WTC11 (cell line): Measurements from ENCODE around the gene NCBP3. TPM values are rescaled to one million over a fixed set of nuclear protein-coding genes. Genes with fewer than 3 reads are reported as not detected.

Source experiments
- ATAC-seq: fragments of 200-7000 bp; cut with Tn5 transposase; 2 replicates; pipeline ENCODE4 v1.10.0; 2021; ENCODE audit warnings: mild to moderate bottlenecking, moderate library complexity
- CTCF ChIA-PET: fragments of 300-600 bp; sonication (Branson Sonifier 250); formaldehyde crosslinking; loops from one replicate; lab custom pipeline; 2021; ENCODE audit warnings: antibody characterized with exemption; lab: Charles Lee
- POLR2A ChIA-PET: fragments of 350-600 bp; sonication (Branson Sonifier 250); formaldehyde crosslinking; loops from one replicate; lab custom pipeline; 2021; ENCODE audit warnings: antibody characterized with exemption; lab: Charles Lee
- DNase-seq: peaks from one replicate; pipeline ENCODE4 v3.0.0; 2021; ENCODE audit warnings: low spot score
- H3K27ac Mint-ChIP-seq: 2 replicates; pipeline ENCODE4 v1.8.0; 2021; ENCODE audit warnings: mixed read lengths
- H3K27me3 Mint-ChIP-seq: 2 replicates; pipeline ENCODE4 v1.8.0; 2021; ENCODE audit warnings: low read depth, mild to moderate bottlenecking, moderate library complexity, mixed read lengths
- H3K36me3 Mint-ChIP-seq: 2 replicates; pipeline ENCODE4 v1.8.0; 2021; ENCODE audit warnings: mixed read lengths
- H3K4me1 Mint-ChIP-seq: 2 replicates; pipeline ENCODE4 v1.8.0; 2022; ENCODE audit warnings: mixed read lengths
- H3K4me3 Mint-ChIP-seq: 2 replicates; pipeline ENCODE4 v1.8.0; 2021; ENCODE audit warnings: mild to moderate bottlenecking, moderate library complexity, mixed read lengths
- H3K9me3 Mint-ChIP-seq: 2 replicates; pipeline ENCODE4 v1.8.0; 2021; ENCODE audit warnings: mixed read lengths
- EMX1 ChIP-seq: fragments of 250-450 bp; sonication (Bioruptor Pico); IDR thresholded peaks from 2 replicates; pipeline ENCODE4 v1.8.0; 2021; ENCODE audit warnings: mild to moderate bottlenecking
- ETV6 ChIP-seq: sonication (generic); formaldehyde crosslinking; IDR thresholded peaks from 2 replicates; pipeline ENCODE4 v1.8.1; 2022; ENCODE audit warnings: mild to moderate bottlenecking, missing genetic modification reagents
- FOXP1 ChIP-seq: sonication (generic); formaldehyde crosslinking; IDR thresholded peaks from 2 replicates; pipeline ENCODE4 v1.8.0; 2022; ENCODE audit warnings: missing genetic modification reagents, mild to moderate bottlenecking, moderate library complexity, borderline replicate concordance
- JUN ChIP-seq: sonication (generic); formaldehyde crosslinking; IDR thresholded peaks from 2 replicates; pipeline ENCODE4 v1.8.0; 2023; ENCODE audit warnings: mild to moderate bottlenecking, missing genetic modification reagents
- NFYB ChIP-seq: sonication (generic); formaldehyde crosslinking; conservative IDR thresholded peaks from 2 replicates; pipeline ENCODE4 v1.8.0; 2022; ENCODE audit warnings: low read depth, missing genetic modification reagents
- OVOL2 ChIP-seq: fragments of 250-450 bp; sonication (Bioruptor Pico); IDR thresholded peaks from 2 replicates; pipeline ENCODE4 v1.9.0; 2021; ENCODE audit warnings: mild to moderate bottlenecking, borderline replicate concordance
- SOX15 ChIP-seq: fragments of 250-450 bp; sonication (Bioruptor Pico); IDR thresholded peaks from 2 replicates; pipeline ENCODE4 v1.9.0; 2021; ENCODE audit warnings: mild to moderate bottlenecking
- SP1 ChIP-seq: sonication (generic); formaldehyde crosslinking; conservative IDR thresholded peaks from 2 replicates; pipeline ENCODE4 v1.8.1; 2022; ENCODE audit warnings: missing genetic modification reagents
- TEAD1 ChIP-seq: sonication (generic); formaldehyde crosslinking; IDR thresholded peaks from 2 replicates; pipeline ENCODE4 v1.8.0; 2022; ENCODE audit warnings: mild to moderate bottlenecking, missing genetic modification reagents
- ZNF263 ChIP-seq: sonication (generic); formaldehyde crosslinking; IDR thresholded peaks from 2 replicates; pipeline ENCODE4 v1.8.1; 2022; ENCODE audit warnings: low read depth, mild to moderate bottlenecking, moderate library complexity, missing genetic modification reagents
- ZNF671 ChIP-seq: fragments of 250-450 bp; sonication (Bioruptor Pico); IDR thresholded peaks from 2 replicates; pipeline ENCODE4 v1.8.0; 2021; ENCODE audit warnings: mild to moderate bottlenecking
- total RNA-seq: library from RNA; stranded (reverse); gene quantifications from 3 replicates; pipeline ENCODE4 v1.2.3, GENCODE V29; 2021
- TF ChIP-seq, protein P1 (sequence below): sonication (generic); formaldehyde crosslinking; IDR thresholded peaks from 2 replicates; pipeline ENCODE4 v1.8.0; 2022; ENCODE audit warnings: mild to moderate bottlenecking, missing genetic modification reagents
- TF ChIP-seq, protein P2 (sequence below): sonication (generic); formaldehyde crosslinking; IDR thresholded peaks from 2 replicates; pipeline ENCODE4 v1.8.1; 2023; ENCODE audit warnings: mild to moderate bottlenecking, missing genetic modification reagents, borderline replicate concordance
- TF ChIP-seq, protein P3 (sequence below): sonication (generic); formaldehyde crosslinking; IDR thresholded peaks from 2 replicates; pipeline ENCODE4 v1.8.0; 2022; ENCODE audit warnings: mild to moderate bottlenecking, missing genetic modification reagents
- TF ChIP-seq, protein P4 (sequence below): sonication (generic); formaldehyde crosslinking; IDR thresholded peaks from 2 replicates; pipeline ENCODE4 v1.8.1; 2023; ENCODE audit warnings: mild to moderate bottlenecking, moderate library complexity, missing genetic modification reagents
- TF ChIP-seq, protein P5 (sequence below): sonication (generic); formaldehyde crosslinking; IDR thresholded peaks from 2 replicates; pipeline ENCODE4 v1.8.1; 2022; ENCODE audit warnings: mild to moderate bottlenecking, missing genetic modification reagents, moderate library complexity, borderline replicate concordance
- TF ChIP-seq, protein P6 (sequence below): fragments of 250-450 bp; sonication (Bioruptor Pico); conservative IDR thresholded peaks from 2 replicates; pipeline ENCODE4 v1.9.0; 2021; ENCODE audit warnings: mild to moderate bottlenecking

The NCBP3 gene
- total RNA-seq, 1 experiment from 2014 or later: 48.7 TPM

DNA sequence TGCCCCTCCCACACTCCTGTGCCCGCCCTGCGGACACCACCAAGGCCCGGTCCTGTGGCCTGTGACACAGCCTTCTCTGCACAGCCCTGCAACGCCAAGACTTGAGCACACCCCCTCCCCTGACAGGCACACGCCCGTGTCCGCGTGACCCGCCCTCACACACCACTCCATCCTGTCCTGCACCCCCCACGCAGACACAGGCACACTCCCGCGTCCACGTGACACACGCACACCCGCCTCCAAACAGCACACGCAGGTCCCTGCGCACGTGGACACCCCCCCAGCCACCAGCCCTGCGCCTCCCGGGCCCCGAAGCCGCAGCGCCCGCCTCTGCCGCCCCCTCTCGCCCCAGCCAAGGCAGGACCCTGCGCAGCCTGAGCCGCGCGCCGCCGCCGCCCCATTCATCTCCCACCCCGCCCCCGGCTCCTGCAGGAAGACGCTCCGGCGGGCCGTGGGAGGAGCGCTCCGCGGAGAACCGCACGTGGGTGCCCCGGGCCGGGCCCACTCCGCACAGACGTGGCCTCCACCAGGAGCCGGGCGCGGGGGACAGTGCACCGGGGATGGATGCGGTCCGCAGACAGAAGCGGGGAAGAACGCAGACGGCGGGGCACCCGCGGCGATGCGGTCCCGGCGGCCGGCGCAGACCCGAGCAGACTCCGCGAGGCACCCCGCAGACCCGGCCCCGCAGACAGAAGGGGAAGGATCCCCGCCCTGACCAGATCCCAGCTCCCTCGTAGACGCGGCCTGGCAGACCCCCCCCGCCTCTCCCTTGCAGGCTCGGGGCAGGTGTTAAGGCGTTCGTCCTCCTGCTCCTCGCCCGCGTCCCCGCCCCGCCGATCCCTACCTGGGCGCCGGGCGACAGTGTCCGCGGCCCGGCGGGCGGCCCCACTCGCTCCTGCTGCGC lies 46.3 kb upstream of the NCBP3 start (continued):
- TF ChIP-seq SOX15 (CRISPR knock-in tag) (no peak), SP1 (CRISPR knock-in tag) (peak; percentile 43; the same call in 1 of the 2 replicates), FOXP1 (CRISPR knock-in tag) (0 out of 2 replicates have a peak, but pooled peaks have one; percentile 55), ZNF671 (no peak), OVOL2 (CRISPR knock-in tag) (no peak), NFYB (CRISPR knock-in tag) (no peak), ZNF263 (CRISPR knock-in tag) (no peak)
- TF ChIP-seq, protein P1, sequence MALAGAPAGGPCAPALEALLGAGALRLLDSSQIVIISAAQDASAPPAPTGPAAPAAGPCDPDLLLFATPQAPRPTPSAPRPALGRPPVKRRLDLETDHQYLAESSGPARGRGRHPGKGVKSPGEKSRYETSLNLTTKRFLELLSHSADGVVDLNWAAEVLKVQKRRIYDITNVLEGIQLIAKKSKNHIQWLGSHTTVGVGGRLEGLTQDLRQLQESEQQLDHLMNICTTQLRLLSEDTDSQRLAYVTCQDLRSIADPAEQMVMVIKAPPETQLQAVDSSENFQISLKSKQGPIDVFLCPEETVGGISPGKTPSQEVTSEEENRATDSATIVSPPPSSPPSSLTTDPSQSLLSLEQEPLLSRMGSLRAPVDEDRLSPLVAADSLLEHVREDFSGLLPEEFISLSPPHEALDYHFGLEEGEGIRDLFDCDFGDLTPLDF (CRISPR knock-in tag): no peak
- TF ChIP-seq, protein P2, sequence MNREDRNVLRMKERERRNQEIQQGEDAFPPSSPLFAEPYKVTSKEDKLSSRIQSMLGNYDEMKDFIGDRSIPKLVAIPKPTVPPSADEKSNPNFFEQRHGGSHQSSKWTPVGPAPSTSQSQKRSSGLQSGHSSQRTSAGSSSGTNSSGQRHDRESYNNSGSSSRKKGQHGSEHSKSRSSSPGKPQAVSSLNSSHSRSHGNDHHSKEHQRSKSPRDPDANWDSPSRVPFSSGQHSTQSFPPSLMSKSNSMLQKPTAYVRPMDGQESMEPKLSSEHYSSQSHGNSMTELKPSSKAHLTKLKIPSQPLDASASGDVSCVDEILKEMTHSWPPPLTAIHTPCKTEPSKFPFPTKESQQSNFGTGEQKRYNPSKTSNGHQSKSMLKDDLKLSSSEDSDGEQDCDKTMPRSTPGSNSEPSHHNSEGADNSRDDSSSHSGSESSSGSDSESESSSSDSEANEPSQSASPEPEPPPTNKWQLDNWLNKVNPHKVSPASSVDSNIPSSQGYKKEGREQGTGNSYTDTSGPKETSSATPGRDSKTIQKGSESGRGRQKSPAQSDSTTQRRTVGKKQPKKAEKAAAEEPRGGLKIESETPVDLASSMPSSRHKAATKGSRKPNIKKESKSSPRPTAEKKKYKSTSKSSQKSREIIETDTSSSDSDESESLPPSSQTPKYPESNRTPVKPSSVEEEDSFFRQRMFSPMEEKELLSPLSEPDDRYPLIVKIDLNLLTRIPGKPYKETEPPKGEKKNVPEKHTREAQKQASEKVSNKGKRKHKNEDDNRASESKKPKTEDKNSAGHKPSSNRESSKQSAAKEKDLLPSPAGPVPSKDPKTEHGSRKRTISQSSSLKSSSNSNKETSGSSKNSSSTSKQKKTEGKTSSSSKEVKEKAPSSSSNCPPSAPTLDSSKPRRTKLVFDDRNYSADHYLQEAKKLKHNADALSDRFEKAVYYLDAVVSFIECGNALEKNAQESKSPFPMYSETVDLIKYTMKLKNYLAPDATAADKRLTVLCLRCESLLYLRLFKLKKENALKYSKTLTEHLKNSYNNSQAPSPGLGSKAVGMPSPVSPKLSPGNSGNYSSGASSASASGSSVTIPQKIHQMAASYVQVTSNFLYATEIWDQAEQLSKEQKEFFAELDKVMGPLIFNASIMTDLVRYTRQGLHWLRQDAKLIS (CRISPR knock-in tag): no peak
- TF ChIP-seq, protein P3, sequence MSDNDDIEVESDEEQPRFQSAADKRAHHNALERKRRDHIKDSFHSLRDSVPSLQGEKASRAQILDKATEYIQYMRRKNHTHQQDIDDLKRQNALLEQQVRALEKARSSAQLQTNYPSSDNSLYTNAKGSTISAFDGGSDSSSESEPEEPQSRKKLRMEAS (CRISPR knock-in tag): 0 out of 2 replicates have a peak, but pooled peaks have one; percentile 2

DNA sequence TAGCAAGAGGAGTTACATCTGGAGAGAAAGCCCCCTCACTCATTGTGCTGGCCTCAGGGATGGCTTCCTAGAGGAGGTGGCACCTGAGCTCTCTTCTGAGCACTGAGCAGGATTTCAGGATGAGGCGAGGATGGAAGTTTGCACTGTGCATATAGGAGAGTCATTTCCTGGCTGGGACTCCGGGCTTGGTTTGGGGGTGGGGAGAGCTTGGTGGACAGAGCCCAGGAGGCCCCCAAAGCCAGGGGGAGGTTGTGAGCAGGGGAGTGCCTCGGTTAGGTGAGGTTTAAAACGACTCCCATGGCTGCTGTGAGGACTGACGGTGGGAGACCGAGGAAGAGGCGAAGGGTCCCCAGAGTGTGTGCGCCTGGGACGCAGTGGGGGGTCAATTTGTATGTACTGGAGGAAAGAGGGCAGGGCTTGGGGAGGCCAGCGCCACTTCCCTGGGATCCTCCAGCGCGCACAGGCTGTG lies 45.6 kb upstream of the NCBP3 start:
- no peaks in the 10 kb centered on the region for H3K9me3 Mint-ChIP-seq
- H3K27ac Mint-ChIP-seq: 0 out of 2 replicates have a peak overlapping the region, but pooled peaks have one; percentile 2

DNA sequence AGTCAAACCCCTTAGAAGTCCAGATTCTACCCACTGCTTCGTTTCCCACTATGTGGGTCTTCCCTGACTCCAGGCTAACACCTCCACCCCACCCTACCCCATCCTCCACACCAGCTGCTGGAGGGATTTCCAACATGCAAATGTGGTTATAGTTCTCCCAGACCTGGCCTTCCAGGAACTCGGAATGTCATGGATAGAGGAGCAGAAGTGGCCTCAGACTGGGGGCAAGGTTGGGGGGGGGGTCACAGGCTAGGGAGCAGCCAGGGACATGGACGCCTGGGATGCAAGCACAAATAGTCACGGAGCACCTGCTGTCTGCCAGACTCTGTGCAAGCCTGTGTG lies 44.8 kb upstream of the NCBP3 start:
- no peak for ATAC-seq
- H3K9me3 Mint-ChIP-seq: no peaks in the 10 kb centered on the region
- H3K36me3 Mint-ChIP-seq: no peaks in the 10 kb centered on the region
- H3K27me3 Mint-ChIP-seq: peaks cover 7% of the 10 kb centered on the region; the same call in 1 of the 2 replicates
- DNase-seq: no peak
- POLR2A ChIA-PET: no interaction called here
- CTCF ChIA-PET: interaction anchor here (0.6 to 2.8 kb wide), 8 partner anchors 9 to 153 kb away, joined by 3 to 13 read pairs (median 3); partner anchors contain the start of gene NCBP3
- peak overlapping the region; percentile 67; the same call in 1 of the 2 replicates for H3K4me3 Mint-ChIP-seq
- H3K27ac Mint-ChIP-seq: no peak overlapping the region; the same call in 1 of the 2 replicates
- H3K4me1 Mint-ChIP-seq: peaks cover 34% of the 10 kb centered on the region
- no peak for TF ChIP-seq ZNF263 (CRISPR knock-in tag)
- TF ChIP-seq, protein P4, sequence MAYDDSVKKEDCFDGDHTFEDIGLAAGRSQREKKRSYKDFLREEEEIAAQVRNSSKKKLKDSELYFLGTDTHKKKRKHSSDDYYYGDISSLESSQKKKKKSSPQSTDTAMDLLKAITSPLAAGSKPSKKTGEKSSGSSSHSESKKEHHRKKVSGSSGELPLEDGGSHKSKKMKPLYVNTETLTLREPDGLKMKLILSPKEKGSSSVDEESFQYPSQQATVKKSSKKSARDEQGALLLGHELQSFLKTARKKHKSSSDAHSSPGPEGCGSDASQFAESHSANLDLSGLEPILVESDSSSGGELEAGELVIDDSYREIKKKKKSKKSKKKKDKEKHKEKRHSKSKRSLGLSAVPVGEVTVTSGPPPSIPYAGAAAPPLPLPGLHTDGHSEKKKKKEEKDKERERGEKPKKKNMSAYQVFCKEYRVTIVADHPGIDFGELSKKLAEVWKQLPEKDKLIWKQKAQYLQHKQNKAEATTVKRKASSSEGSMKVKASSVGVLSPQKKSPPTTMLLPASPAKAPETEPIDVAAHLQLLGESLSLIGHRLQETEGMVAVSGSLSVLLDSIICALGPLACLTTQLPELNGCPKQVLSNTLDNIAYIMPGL (CRISPR knock-in tag): no peak
- TF ChIP-seq, protein P5, sequence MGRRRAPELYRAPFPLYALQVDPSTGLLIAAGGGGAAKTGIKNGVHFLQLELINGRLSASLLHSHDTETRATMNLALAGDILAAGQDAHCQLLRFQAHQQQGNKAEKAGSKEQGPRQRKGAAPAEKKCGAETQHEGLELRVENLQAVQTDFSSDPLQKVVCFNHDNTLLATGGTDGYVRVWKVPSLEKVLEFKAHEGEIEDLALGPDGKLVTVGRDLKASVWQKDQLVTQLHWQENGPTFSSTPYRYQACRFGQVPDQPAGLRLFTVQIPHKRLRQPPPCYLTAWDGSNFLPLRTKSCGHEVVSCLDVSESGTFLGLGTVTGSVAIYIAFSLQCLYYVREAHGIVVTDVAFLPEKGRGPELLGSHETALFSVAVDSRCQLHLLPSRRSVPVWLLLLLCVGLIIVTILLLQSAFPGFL (CRISPR knock-in tag): no peak
- TF ChIP-seq JUN (CRISPR knock-in tag): no peak
- no peak for TF ChIP-seq TEAD1 (CRISPR knock-in tag)
- no peak for TF ChIP-seq EMX1 (CRISPR knock-in tag)
- TF ChIP-seq, protein P6, sequence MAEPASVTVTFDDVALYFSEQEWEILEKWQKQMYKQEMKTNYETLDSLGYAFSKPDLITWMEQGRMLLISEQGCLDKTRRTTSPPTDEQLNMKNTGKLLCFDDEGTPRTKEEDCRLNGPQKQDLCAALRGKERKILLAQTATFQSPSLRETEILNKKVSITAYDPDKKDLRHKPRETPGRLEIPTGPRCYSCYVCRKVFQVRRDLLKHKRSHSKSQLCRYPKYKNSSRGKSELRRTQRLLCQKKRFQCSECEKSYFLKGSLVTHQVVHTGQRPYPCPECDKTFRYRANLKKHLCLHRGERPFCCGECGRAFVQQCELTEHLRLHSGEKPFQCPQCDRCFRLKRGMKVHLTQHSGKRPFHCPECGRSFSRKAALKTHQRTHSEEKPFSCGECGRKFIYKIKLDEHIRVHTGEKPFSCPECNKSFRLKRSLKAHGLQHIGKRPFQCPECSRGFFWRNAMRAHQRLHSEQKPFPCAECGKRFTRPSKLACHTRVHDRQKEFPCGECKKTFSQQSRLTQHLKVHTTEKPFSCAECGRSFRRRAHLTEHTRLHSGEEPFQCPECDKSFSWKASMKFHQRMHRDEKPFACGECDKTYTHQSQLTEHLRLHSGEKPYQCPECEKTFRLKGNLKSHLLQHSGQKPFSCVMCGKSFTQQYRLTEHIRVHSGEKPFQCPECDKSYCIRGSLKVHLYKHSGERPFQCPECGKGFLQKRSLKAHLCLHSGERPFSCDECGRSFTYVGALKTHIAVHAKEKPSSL: no peak

More for the DNA sequence above, 45.6 kb upstream of the NCBP3 start:
- Mint-ChIP-seq H3K27me3 (peaks cover 7% of the 10 kb centered on the region; the same call in 1 of the 2 replicates), H3K4me1 (peaks cover 34% of the 10 kb centered on the region), H3K36me3 (no peaks in the 10 kb centered on the region), H3K4me3 (peak overlapping the region; percentile 67)
- TF ChIP-seq ETV6 (CRISPR knock-in tag): peak; percentile 36; the same call in 1 of the 2 replicates
- TF ChIP-seq, protein P1 (CRISPR knock-in tag): no peak
- ATAC-seq: no peak
- ChIA-PET CTCF (interaction anchor here (0.6 to 2.8 kb wide), 5 partner anchors 10 to 48 kb away, joined by 3 to 13 read pairs (median 4); no protein-coding TSS in a partner anchor), POLR2A (no interaction called here)
- peak; percentile 59 for DNase-seq
